Measurements from ENCODE around the gene NXF2. TPM values are rescaled to one million over a fixed set of nuclear protein-coding genes. Genes with fewer than 3 reads are reported as not detected.

Gene NXF2
- not detected in 2 replicates for total RNA-seq

DNA sequence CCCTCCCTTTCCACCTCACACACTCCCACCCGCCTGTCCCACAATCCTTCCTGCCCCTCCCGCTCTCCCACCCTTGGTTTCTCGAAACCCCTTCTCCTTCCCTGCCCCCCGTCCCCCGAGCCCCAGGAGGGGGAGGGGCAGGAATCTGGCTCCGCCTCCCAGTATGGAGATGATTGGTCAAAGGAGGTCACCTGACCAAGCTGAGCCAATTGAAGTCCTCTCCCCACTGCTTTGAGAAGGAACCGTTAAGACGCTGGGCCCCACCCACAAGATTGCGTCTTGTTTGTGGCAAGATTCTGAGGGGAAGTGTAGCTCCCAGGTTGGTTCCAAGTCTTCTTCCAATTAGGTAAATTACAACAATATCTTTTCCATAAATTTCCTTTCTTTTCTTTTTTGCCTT lies at the start of gene NXF2:
NXF2 (plus strand) TSS at position 275 of the 400 bp plus-strand sequence. CDS start 59,912 bp downstream, outside the sequence.

GRCh38 chrX:102214986-102215385 lies 32.0 kb upstream of the NXF2 start, which contains the start of gene TCP11X1:
TSS of gene TCP11X1 (plus strand) at chrX:102215301.

Other genes with a start within 250 kb of the NXF2 start
- not detected in 2 replicates for gene TCEAL2, start 121.5 kb upstream of the NXF2 start, total RNA-seq
- not detected in 2 replicates for gene TCEAL6, start 104.7 kb upstream of the NXF2 start, total RNA-seq
- gene BEX5, start 91.2 kb upstream of the NXF2 start, total RNA-seq, result not detected in 2 replicates
- not detected in 2 replicates for gene TCP11X1, start 31.9 kb upstream of the NXF2 start, total RNA-seq
- not detected in 2 replicates for gene NXF2B, start 192.8 kb downstream of the NXF2 start, total RNA-seq
- not detected in 2 replicates for gene TCP11X2, start 224.6 kb downstream of the NXF2 start, total RNA-seq

Measured in vein endothelial cell (primary cell).